DOHH2 (cell line): Measurements from ENCODE around the gene GGACT.

Experiments
- H3F3A ChIP-seq: fragments of 200-600 bp; sonication (generic), shearing (Covaris generic); 2 replicates; pipeline ENCODE4 v1.6.0; 2016; ENCODE audit warnings: antibody characterized with exemption, mild to moderate bottlenecking; ENCODE audit not compliant: control insufficient read depth, insufficient read depth
- H3K27ac ChIP-seq: fragments of 200-600 bp; sonication (generic); 2 replicates; pipeline ENCODE4 v1.5.1; 2014; ENCODE audit warnings: low read depth, mild to moderate bottlenecking, low read length, moderate library complexity
- H3K27me3 ChIP-seq: fragments of 200-600 bp; sonication (generic); 2 replicates; pipeline ENCODE4 v1.6.1; 2014; ENCODE audit warnings: mild to moderate bottlenecking, low read length, mixed read lengths; ENCODE audit not compliant: control insufficient read depth
- H3K36me3 ChIP-seq: fragments of 200-600 bp; sonication (generic); 2 replicates; pipeline ENCODE4 v1.6.1; 2014; ENCODE audit warnings: mild to moderate bottlenecking, low read length, moderate library complexity, mixed read lengths; ENCODE audit not compliant: control insufficient read depth
- H3K4me1 ChIP-seq: fragments of 200-600 bp; sonication (generic); 2 replicates; pipeline ENCODE4 v1.6.1; 2014; ENCODE audit warnings: mild to moderate bottlenecking, low read length, mixed read lengths; ENCODE audit not compliant: control insufficient read depth
- H3K4me2 ChIP-seq: fragments of 200-600 bp; sonication (generic); 2 replicates; pipeline ENCODE4 v1.6.0; 2014; ENCODE audit warnings: mild to moderate bottlenecking, low read length, moderate library complexity
- H3K4me3 ChIP-seq: fragments of 200-600 bp; sonication (generic); 2 replicates; pipeline ENCODE4 v1.5.1; 2014; ENCODE audit warnings: mild to moderate bottlenecking, low read length, mixed read lengths
- H3K79me2 ChIP-seq: fragments of 200-600 bp; sonication (generic); 2 replicates; pipeline ENCODE4 v1.6.1; 2014; ENCODE audit warnings: mild to moderate bottlenecking, low read length, mixed read lengths; ENCODE audit not compliant: control insufficient read depth
- H3K9me2 ChIP-seq: fragments of 200-600 bp; sonication (generic); replicated peaks from 2 replicates; pipeline ENCODE4 v1.6.1; 2014; ENCODE audit warnings: mild to moderate bottlenecking, low read length, mixed read lengths; ENCODE audit not compliant: control insufficient read depth
- H3K9me3 ChIP-seq: fragments of 200-600 bp; sonication (generic); 2 replicates; pipeline ENCODE4 v1.6.1; 2014; ENCODE audit warnings: antibody characterized with exemption, low read length, mixed read lengths; ENCODE audit not compliant: control insufficient read depth, insufficient read depth
- H4K20me1 ChIP-seq: fragments of 200-600 bp; sonication (generic); 2 replicates; pipeline ENCODE4 v1.6.0; 2014; ENCODE audit warnings: low read depth, mild to moderate bottlenecking, antibody characterized with exemption, low read length, moderate library complexity; ENCODE audit not compliant: control insufficient read depth, insufficient read depth
- CTCF ChIP-seq: fragments of 200-600 bp; sonication (generic); IDR thresholded peaks from one replicate; pipeline ENCODE4 v1.5.1; 2014; ENCODE audit warnings: antibody characterized with exemption, mild to moderate bottlenecking, low read depth, low read length; ENCODE audit not compliant: poor library complexity, severe bottlenecking
- EZH2phosphoT487 ChIP-seq: fragments of 200-600 bp; sonication (generic); IDR thresholded peaks from 2 replicates; pipeline ENCODE4 v1.6.1; 2017; ENCODE audit warnings: borderline replicate concordance, mild to moderate bottlenecking, antibody characterized with exemption, low read length, moderate library complexity, mixed read lengths

GGACT gene

GRCh38 chr13:100517728-100518127 lies 70.9 kb downstream of the GGACT start:
- H3K4me2 ChIP-seq = no peak overlapping the region
- H3K4me1 ChIP-seq = no peaks in the 10 kb centered on the region
- H4K20me1 ChIP-seq = no peaks in the 10 kb centered on the region
- H3F3A ChIP-seq = no peaks in the 10 kb centered on the region
- H3K27ac ChIP-seq = no peak overlapping the region
- no peak overlapping the region for H3K4me3 ChIP-seq
- H3K9me2 ChIP-seq = no peaks in the 10 kb centered on the region
- H3K79me2 ChIP-seq = no peaks in the 10 kb centered on the region
- peaks cover 10% of the 10 kb centered on the region for H3K27me3 ChIP-seq
- no peaks in the 10 kb centered on the region for H3K9me3 ChIP-seq
- TF ChIP-seq CTCF (no peak), EZH2phosphoT487 (no peak)
- H3K36me3 ChIP-seq = no peaks in the 10 kb centered on the region

GRCh38 chr13:100517135-100517534 lies 71.5 kb downstream of the GGACT start:
- Histone ChIP-seq H3K4me3 (no peak overlapping the region), H3K9me2 (no peaks in the 10 kb centered on the region), H3K4me1 (no peaks in the 10 kb centered on the region), H4K20me1 (no peaks in the 10 kb centered on the region), H3K9me3 (no peaks in the 10 kb centered on the region), H3K79me2 (no peaks in the 10 kb centered on the region), H3K27me3 (peaks cover 10% of the 10 kb centered on the region), H3K27ac (no peak overlapping the region), H3K36me3 (no peaks in the 10 kb centered on the region), H3F3A (no peaks in the 10 kb centered on the region), H3K4me2 (no peak overlapping the region)
- TF ChIP-seq CTCF (no peak), EZH2phosphoT487 (no peak)

- H3F3A ChIP-seq = no peaks in the 10 kb centered on the region
- H4K20me1 ChIP-seq = no peaks in the 10 kb centered on the region
- TF ChIP-seq EZH2phosphoT487 (no peak), CTCF (no peak)
- H3K4me1 ChIP-seq = no peaks in the 10 kb centered on the region
- no peaks in the 10 kb centered on the region for H3K79me2 ChIP-seq
- H3K9me2 ChIP-seq = no peaks in the 10 kb centered on the region
- no peaks in the 10 kb centered on the region for H3K36me3 ChIP-seq
- no peak overlapping the region for H3K4me3 ChIP-seq
- no peak overlapping the region for H3K4me2 ChIP-seq
- no peaks in the 10 kb centered on the region for H3K9me3 ChIP-seq
- peaks cover 10% of the 10 kb centered on the region for H3K27me3 ChIP-seq
- H3K27ac ChIP-seq = no peak overlapping the region
Measured at GRCh38 chr13:100515410-100515800, 73.2 kb downstream of the GGACT start.

GRCh38 chr13:100514788-100515409 lies 73.7 kb downstream of the GGACT start:
- TF ChIP-seq CTCF (peak; percentile 82), EZH2phosphoT487 (no peak)
- Histone ChIP-seq H3K36me3 (no peaks in the 10 kb centered on the region), H3F3A (no peaks in the 10 kb centered on the region), H4K20me1 (no peaks in the 10 kb centered on the region), H3K9me3 (no peaks in the 10 kb centered on the region), H3K79me2 (no peaks in the 10 kb centered on the region), H3K27ac (no peak overlapping the region), H3K27me3 (peaks cover 10% of the 10 kb centered on the region), H3K4me1 (no peaks in the 10 kb centered on the region), H3K4me3 (no peak overlapping the region), H3K9me2 (no peaks in the 10 kb centered on the region), H3K4me2 (no peak overlapping the region)
